GM19351 (cell line): ENCODE data around the gene PXDN.

Experiments
- ATAC-seq: cut with Tn5 transposase; IDR thresholded peaks from one replicate; pipeline ENCODE4 v1.9.1; 2021; ENCODE audit warnings: mild to moderate bottlenecking, moderate library complexity; ENCODE audit not compliant: unreplicated experiment

Gene PXDN

DNA sequence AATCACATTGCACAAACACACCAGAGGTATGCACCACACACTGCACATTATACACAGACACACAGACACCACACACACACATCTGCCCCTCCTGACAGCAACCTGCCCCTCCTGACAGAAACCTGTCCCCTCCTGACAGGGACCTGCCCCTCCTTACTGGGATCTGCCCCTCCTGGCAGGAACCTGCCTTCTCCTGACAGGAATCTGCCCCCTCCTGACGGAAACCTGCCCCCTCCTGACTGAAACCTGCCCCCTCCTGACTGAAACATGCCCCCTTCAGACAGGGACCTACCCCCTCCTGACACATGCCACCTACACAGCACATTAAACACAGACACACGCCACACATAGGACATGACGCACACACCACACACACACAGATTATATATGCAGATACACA is 88.9 kb downstream of the PXDN start:
- ATAC-seq, result no peak

DNA sequence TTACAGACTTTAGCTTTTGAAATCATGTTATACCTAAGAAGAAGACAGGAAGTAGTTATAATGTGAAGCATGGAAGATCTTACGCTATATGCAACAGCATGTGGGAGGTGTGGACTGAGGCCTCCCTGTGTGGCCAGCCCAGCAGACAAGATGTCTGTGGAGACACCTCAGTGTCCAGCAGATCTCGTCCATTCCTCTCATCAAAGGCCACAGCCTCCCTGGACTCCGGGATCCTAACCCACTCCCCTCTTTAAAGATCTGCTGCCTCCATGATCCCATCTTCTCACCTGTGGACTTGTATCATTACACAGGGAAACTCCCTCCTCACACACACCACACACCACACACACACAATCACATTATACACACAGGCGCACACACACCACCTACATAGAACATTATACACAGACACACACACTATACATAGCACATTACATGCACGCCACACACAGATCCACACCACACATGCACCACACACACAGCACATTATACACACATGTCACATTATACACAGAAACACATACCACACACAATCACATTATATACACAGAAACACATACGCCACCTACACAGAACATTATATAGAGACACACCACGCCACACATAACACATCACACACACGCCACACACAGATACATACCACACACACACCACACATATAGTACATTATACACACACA is 89.5 kb downstream of the PXDN start:
- ATAC-seq, result no peak

DNA sequence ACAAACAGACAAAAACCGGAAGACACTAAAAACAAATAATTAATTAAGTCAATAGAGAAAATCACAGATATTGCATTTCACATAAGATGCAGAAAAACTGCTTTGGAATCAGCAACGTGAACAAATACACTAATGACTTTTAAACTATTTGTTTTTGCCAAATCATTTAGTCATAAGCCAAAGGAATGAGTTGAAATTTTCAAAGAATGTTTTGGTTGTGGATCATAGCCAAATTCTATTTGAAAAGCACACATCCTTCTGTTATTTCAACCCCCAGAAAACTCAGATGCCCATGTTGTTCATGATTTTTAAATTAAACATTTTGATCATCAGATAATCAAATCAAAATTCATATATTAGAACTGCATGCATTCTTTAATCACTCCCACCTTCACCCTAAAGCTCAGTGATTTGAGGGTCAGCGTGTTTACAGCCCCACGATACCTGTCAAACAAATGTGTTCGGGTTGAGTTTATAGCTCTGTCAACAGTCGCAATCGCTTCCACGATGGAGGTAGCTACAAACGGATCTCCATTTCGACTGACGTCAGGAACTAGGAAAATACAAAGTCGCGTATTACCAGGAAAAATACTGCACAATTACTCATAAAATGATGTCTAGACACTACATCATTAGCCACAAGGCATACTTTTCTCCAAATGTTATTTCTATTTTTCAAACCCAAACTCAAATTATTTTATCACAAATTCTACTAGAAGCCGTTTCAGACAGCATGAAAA is 90.2 kb downstream of the PXDN start:
- ATAC-seq, result no peak

DNA sequence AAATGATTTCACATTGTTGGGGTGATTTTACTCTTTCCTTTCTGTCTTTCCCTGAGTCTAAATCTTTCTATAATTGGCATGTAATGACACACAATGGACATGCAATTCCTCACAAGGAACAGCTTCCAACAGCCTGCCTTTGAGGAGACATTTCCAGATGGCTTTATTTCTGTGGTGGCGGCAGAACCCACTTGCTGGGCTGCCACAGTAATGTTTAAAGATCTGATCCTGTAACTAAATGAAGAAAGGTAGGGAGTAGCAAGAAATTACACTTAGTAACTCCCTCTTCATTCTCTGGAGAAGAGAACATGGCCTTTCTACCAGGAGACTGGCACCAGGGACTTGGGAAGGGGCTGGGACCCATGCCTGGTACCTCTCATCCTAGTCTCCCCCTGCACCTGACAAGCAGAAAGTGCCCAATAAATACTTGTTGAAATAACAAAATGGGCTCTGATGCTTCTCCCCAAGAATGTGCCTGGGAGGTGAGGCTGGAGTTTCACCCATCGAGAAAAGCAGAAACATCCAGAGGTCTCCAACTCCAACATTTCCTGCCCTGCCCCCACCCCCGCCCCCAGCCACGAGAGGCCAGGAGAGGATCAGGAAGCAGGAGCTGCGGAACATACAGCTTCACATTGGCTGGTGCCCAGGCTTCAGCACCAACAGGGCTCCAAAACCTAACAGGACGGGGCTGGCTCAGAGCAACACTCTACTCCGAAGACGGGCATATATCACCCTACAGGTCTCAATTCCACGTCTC is 92.1 kb downstream of the PXDN start:
- ATAC-seq, result no peak

DNA sequence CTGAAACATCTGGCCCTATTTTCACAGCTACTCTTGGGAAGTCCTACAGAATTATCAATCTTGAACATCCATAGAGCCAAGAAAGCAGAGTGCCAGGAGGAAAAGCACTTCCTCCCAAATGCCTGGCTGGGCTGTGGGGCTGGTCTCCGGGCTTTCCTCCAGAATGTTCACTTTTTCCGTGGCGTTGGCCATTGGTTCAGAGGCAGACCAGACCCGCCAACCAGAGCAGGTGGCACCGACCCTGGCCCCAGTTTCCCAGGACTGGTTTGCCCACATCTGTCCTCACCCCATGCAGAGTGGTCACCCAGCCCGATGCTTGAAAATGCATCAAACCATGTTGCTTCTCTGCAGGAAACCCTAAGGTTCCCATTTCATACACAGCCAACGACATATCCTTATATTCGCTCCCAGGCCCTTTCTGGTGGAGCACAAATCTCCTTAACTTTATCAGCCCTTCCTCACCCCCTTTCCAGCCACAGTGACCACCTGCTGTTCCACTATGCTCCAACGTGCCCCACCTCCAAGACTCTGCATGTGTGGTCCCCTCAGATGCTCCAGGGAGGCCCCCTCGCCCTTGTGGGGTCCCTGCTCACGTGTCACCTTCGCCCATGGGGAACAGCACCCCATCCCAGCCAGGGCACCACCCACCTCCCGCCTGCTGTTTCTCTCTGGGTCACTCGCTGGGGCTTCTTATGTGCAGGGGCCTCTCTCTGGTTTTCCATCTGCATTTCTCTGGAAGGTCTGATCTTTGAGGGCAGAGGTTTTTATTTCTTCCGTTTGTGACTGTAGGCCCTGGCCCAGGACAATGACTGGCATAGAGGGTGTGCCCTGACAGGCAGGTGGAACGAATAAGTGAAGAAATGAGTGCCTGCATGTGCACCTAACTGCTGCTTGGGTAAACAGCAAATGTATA is 92.9 kb downstream of the PXDN start:
- ATAC-seq, result no peak

DNA sequence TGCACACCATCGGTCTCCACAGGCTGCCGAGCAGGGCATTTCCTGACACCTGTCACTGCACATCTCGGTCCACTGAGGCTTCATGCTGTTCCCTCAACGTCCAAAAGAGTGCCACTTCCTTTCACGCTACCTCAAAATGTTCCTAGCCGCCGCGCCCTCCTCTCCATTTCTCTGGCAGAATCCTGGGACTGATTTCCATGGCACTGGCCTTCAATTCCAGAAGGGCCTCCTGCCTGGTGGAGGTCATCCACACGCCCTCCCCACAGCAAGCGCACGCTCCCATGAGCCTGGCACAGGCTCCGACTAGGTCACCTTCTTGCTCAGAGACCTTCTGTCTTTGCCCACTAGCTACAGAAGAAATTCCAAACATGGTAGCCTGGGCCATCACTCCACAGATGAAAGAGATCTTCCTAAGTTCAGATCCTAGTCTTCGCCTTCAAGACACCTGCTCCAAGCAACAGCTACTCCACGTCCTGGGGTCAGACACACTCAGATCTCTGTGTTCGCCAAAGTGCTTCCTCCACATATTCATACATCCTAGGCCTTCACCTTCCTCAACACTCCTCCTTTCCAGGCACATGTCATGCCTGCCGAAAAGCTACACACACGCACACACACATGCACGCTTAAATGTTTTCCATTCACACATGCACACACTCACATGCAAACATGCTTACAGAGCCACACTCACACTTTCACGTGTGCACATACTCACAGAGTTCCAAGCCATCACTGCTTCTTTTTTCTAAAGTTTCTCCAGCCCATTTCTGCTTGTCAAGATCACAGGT is 94.0 kb downstream of the PXDN start:
- ATAC-seq, result no peak

DNA sequence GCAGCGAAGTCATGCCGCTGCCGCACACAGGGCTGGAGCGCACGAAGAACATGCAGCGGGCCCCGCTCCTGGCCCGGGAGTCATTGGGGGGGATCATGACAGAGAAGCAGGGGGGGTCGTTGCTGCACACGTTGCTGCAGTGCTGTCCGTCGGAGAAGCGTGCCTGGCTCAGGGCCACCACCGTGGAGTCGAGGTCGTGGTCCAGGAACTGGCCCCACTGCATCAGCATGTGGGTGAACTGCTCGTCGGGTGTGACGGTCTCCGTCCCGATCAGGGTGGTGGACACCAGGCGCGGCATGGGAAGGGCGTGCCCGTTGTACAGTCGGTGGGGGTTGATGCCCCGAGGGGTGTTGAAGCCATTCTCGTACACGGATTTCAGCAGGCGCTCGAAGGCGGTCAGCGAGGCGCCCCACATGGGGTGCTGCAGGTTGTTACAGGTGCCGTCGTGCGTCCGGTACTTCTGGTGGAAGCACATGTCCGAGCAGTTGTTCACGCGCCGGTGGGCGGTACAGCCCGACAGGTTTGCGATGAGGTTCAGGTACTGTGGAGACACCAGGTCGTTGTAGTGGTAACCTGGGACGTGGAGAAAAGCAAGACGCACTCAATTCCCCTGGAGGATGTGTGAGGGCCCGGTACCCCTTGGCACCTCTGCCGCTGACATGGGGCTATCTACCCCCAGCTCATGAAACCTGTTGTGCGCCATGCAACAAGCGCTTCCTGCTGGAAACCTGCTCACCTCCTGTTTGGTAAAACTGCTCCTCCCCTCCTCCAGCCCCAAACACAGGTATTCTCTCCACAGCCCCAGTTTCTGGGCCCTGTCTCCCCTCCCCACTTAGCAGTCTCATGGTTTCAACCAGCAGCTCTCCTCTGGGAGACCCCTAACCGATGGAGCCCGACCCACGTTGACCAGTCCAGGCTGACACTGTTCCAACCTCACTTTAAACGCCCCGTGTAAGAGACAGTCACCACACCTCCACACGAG is 94.9 kb downstream of the PXDN start:
- no peak for ATAC-seq

DNA sequence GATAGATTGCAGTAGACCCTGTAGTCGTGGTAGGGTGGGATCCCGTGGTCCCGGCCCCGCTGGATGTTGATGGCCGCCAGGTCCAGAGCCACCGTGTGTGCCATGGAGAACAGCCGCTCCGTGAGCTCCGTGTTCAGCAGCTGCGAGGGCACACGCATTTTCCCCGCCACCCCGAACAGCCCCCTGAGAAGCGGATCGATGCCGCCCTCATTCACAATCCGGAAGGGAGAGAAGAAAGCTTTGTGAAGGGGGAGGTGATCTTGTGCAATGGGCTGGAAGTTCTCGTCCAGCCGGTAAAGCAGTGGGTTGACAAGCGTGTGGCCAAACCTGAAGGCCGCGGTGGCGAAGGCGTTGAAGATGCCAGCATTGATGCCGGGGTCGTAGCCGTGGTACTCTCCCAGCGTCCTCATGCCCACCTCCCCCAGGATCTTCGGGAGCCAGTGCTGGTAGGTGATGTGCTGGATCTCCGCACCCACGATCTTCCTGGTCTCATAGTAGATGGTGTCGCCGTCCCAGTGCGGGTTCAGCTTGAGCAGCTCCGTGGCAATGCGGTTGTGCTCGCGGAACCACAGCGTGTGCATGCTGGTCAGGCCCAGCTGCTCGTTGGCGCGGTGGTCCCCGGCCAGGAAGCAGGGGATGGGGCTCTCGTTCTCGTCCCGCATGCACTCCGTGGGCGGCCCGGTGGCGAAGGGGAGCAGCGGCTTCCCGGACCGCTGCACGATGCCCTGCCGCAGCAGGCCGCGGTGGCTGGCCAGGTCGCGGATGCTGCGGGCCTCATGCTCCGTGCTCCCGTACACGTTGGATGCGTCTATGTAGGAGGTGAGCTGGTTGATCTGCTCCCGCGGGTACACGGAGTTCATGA is 95.8 kb downstream of the PXDN start:
- no peak for ATAC-seq

DNA sequence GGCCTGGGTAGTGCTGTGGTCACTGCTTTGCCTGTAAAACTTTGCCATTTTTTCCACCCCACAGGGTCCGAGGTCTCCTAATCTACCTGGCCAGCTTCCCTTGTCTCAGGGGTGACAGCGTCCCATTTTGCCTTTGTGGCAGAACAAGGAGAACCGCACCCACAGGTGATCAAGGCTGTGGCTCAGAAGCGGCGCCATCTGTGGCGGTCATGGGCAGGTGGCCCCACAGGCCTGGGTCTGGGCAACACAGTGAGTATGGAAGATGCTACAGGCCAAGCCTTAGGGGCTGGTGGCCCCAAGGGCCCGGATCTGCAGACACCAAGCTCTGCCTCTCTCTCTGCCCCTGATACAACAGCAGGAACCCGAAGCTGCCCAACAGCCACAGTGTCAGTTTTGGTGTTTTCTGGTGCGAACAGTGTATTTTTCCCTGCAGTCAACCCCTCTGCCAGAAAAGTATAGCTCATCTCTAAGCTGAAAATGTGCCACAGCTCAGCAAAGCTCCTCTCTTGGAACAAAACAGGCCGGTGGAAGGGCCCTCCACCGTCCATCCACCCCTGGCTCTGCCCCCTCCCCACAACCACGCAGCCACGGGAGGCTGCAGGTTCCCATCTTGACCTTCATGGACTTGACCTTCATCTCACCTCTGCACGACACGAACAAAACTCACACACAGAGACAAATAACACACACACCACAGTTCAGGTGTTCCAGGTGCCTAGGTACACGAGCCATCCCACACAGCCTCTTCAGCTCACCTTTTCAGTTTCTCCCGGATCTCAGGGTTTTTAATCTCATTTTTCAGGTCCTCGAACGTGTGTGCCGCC is 96.7 kb downstream of the PXDN start:
- no peak for ATAC-seq

DNA sequence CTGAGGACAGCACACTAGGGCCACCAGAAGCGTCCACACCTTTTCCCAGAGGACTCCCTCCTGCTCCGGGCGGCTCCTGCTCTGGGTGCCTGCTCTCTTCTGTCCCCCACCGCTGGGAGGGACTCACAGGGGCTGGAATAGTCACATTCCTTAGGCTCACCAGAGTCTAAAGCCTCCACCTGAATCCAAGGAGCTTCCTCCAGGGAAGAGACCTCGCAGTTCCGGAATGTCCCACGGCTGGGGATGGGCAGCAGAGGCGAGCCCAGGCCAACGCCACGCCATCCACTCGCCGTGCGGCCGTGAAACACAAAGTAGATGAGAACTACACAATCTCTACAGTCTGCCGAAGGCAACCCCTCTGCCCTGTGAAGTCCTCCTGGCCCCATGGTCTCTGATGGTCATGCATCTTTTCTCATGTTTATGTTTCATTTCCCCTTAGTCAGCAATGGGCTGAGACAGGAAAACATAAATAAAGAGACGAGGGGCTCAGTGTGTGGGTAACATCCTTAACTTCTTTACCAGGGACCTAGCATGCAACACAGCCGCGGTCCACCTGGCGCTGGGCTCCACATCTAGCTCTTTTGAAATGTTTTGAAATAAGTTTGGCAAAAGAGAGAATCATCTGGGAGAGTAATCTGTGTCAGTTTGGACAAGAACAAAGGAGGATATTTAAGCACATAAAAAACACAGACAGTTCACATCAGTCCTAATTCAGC is 98.4 kb downstream of the PXDN start:
- no peak for ATAC-seq

DNA sequence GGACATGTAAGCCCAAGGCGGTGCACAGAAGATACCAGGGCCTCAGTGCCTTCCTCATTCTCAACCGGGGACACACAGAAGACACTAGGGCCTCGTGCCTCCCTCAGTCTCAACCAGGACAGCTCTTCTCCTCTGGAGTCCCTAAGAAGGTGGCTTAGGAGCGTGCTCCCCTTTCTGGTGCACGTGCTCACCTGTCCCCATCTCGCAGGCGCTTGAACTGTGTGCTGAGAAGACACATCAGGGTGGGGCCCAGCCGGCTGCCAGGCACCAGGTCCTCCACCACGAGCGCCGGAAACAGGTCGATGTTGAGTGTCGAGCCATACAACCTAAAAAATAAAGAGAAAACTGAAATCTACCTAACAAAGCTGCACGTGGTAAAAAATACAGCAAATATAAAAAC is 99.9 kb downstream of the PXDN start:
- no peak for ATAC-seq

DNA sequence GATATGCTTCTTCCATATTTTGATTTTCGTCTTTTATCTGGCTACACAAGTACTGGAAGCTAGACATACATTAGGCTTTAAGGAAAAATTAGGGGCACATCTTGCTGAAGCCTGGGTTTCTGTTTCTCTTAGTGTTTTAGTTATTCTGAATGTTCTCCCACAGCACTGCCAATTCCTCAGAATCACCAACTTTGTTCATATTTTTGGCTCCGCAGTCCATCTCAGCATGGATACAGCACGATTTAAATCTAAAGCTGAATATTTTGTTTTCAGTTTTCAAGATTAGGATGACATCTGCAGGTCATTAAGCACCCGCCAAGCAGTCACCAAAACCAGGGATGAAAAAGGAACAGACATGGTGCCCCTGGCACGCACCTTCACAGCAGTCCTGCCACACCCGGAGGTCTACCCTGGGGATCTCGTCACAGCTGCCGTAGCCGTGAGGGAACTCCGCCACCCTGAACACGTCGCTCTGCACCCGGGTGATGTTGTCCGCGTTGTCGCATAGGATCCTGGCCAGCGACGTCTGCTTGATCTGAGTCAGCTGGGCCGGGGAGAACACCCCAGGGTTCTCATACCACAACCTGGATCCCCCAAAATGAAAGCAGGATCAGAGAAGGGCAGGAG is 101.2 kb downstream of the PXDN start:
- ATAC-seq, result no peak

DNA sequence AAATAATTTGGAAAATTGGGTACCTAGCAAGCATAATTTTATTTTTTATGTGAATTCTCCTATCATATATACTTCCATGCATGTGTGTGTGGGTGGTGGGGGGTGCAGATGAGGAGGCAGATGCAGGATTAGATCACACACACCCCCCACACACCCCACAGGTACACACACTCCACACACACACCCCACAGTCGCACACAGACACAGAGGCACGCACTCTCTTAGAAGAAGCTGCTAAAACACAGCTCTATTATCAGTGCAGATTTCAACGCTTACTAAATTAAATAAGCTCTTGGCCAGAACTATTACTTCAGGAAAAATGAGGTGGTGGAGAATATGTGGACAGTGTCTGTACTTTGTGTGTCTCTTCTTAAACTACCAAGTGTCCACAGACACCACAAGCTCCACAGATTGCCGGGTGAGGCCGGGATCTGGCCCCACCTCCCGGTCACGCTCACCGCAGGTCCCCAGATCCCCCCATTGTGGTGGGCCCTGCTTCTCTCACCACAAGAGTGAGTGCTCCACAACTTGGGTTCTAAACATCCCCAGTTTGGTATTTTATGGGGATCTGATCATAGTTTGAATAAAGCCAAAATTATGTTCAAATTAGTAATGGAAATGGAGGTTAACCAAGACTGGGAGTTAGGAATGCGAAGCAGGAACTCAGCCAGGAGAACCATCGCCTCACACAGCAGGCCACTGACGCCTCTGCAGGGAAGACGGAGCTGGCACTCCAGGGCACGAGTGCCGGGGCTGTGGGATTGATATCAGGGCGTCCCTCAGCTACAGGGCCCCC is 102.1 kb downstream of the PXDN start:
- ATAC-seq, result no peak

DNA sequence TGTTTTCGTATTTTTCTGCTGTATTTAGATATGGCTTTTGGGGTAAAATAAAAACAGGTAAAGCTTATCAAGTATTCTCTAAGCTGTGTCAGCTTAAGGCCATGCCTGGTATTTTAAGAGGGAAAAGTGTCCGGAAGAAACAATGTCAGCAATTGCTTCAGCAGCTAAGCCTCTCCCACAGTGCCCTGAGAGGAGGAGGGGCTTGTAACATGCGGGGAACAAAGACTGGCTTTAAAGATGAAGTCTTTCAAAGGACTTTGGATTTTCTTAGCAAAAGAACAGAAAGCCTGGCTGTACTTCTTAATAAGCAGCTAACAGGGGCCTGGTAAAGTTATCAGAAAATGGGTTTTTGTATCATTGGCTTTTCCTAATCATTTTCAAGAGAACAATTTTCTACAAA is 102.8 kb downstream of the PXDN start:
- ATAC-seq, result no peak
